GM12878 (cell line): Measurements from ENCODE around the gene TNIP2. TPM values are rescaled to one million over a fixed set of nuclear protein-coding genes. Genes with fewer than 3 reads are reported as not detected.

Experiments
- ATAC-seq: fragments of 200-7000 bp; cut with Tn5 transposase; 3 replicates; pipeline ENCODE4 v1.9.1; 2020; ENCODE audit warnings: mild to moderate bottlenecking, moderate library complexity
- BruUV-seq: library from RNA; stranded (reverse); fragments of 400-500 nt; replicated peaks from 2 replicates; lab custom pipeline; 2021; lab: Mats Ljungman, UMichigan
- CTCF ChIA-PET: fragments of 300-600 bp; sonication (Branson Sonifier 250); formaldehyde crosslinking; extraction: SDS; loops from one replicate; lab custom pipeline; 2021; ENCODE audit warnings: inconsistent platforms; lab: Yijun Ruan, JAX
- POLR2A ChIA-PET: fragments of 350-600 bp; formaldehyde crosslinking; extraction: SDS; loops from one replicate; lab custom pipeline; 2021; ENCODE audit warnings: inconsistent platforms; lab: Charles Lee
- RAD21 ChIA-PET: fragments of 300-600 bp; sonication (Branson Sonifier 250); formaldehyde crosslinking; loops from one replicate; lab custom pipeline; 2023; ENCODE audit warnings: antibody characterized with exemption; ENCODE audit not compliant: unreplicated experiment; lab: Charles Lee
- SMC1A ChIA-PET: fragments of 300-600 bp; sonication (Branson Sonifier 250); formaldehyde crosslinking; loops from one replicate; lab custom pipeline; 2023; ENCODE audit not compliant: unreplicated experiment, uncharacterized antibody; lab: Charles Lee
- DNase-seq: peaks from one replicate; pipeline ENCODE4 v3.0.0-alpha.2; 2011; ENCODE audit warnings: low read depth, low spot score
- FAIRE-seq: peaks from 3 replicates; lab custom pipeline; 2011; peaks lifted over from hg19 to GRCh38; lab: Jason Lieb, UNC
- H2AFZ ChIP-seq: 2 replicates; pipeline ENCODE4 v1.6.0; 2011; ENCODE audit warnings: low read depth, low read length, control low read depth; ENCODE audit not compliant: control insufficient read depth
- H3K27ac ChIP-seq: 2 replicates; pipeline ENCODE4 v1.5.1; 2011; ENCODE audit warnings: control low read depth; ENCODE audit not compliant: control insufficient read depth, insufficient read depth
- H3K27me3 ChIP-seq, 2 experiments: replicated peaks in 1 of 2; 2 replicates each; pipeline versions ENCODE4 v1.6.0 to v1.6.1; 2011; ENCODE audit warnings: low read length in 1 of 2; ENCODE audit not compliant: control insufficient read depth in 2 of 2, insufficient read depth in 2 of 2
- H3K36me3 ChIP-seq, 2 experiments: 2 replicates each; pipeline ENCODE4 v1.5.1; 2011; ENCODE audit warnings: low read length in 1 of 2; ENCODE audit not compliant: control insufficient read depth in 2 of 2, insufficient read depth in 2 of 2
- H3K4me1 ChIP-seq: 2 replicates; pipeline ENCODE4 v1.6.1; 2011; ENCODE audit warnings: mild to moderate bottlenecking, low read length, moderate library complexity, mixed read lengths; ENCODE audit not compliant: control insufficient read depth, insufficient read depth
- H3K4me2 ChIP-seq: 2 replicates; pipeline ENCODE4 v1.6.0; 2011; ENCODE audit warnings: control low read depth; ENCODE audit not compliant: control insufficient read depth, insufficient read depth
- H3K4me3 ChIP-seq: fragments of 200-600 bp; sonication (generic); 2 replicates; pipeline ENCODE4 v1.5.1; 2016
- H3K79me2 ChIP-seq: 2 replicates; pipeline ENCODE4 v1.6.0; 2011; ENCODE audit warnings: low read length; ENCODE audit not compliant: control insufficient read depth, insufficient read depth
- H3K9ac ChIP-seq: 2 replicates; pipeline ENCODE4 v1.8.0; 2011; ENCODE audit warnings: low read length, control low read depth, mixed read lengths; ENCODE audit not compliant: control insufficient read depth, insufficient read depth
- H3K9me3 ChIP-seq: replicated peaks from 3 replicates; pipeline ENCODE4 v1.5.1; 2011; ENCODE audit warnings: mild to moderate bottlenecking, low read length; ENCODE audit not compliant: control insufficient read depth, insufficient read depth
- H4K20me1 ChIP-seq: 2 replicates; pipeline ENCODE4 v1.6.0; 2011; ENCODE audit not compliant: control insufficient read depth, insufficient read depth
- CBFB ChIP-seq: IDR thresholded peaks from 2 replicates; pipeline ENCODE4 v1.6.1; 2016; ENCODE audit warnings: antibody characterized with exemption, low read depth
- KLF5 ChIP-seq: fragments of 450-650 bp; IDR thresholded peaks from 2 replicates; pipeline ENCODE4 v1.6.1; 2014; ENCODE audit warnings: mild to moderate bottlenecking; ENCODE audit not compliant: partially characterized antibody
- NR2C2 ChIP-seq: IDR thresholded peaks from 2 replicates; pipeline ENCODE4 v1.6.1; 2011; ENCODE audit warnings: borderline replicate concordance, low read depth; ENCODE audit not compliant: control insufficient read depth, insufficient read length
- POLR2AphosphoS5 ChIP-seq: IDR thresholded peaks from 2 replicates; pipeline ENCODE4 v1.6.1; 2011; ENCODE audit warnings: mild to moderate bottlenecking, low read length, inconsistent platforms
- RBBP5 ChIP-seq: fragments of 200-600 bp; sonication (generic); conservative IDR thresholded peaks from 2 replicates; pipeline ENCODE4 v1.6.1; 2016
- RELB ChIP-seq: fragments of 450-650 bp; IDR thresholded peaks from 2 replicates; pipeline ENCODE4 v1.6.1; 2017; ENCODE audit warnings: low read depth, mild to moderate bottlenecking, moderate library complexity
- SMC3 ChIP-seq: IDR thresholded peaks from 2 replicates; pipeline ENCODE4 v1.6.1; 2011; ENCODE audit warnings: low read length, improper control_type of control experiment, borderline replicate concordance
- ZNF24 ChIP-seq: fragments of 450-650 bp; IDR thresholded peaks from 2 replicates; pipeline ENCODE4 v1.6.1; 2017; ENCODE audit warnings: antibody characterized with exemption, mild to moderate bottlenecking
- WGBS: methylation state at CpG from one replicate; pipeline ENCODE4 v1.1.6; 2016; ENCODE audit warnings: low lambda C conversion rate; ENCODE audit not compliant: insufficient replicate concordance, insufficient coverage; ENCODE audit errors: missing lambda C conversion rate; 5-methylcytosine and 5-hydroxymethylcytosine counted together
- in situ Hi-C: fragments of 300-500 bp; cut with MboI; formaldehyde crosslinking; loops from 9 replicates; pipeline ENCODE4 v1.14.3; 2018; ENCODE audit warnings: mixed read lengths
- intact Hi-C: fragments of 100-400 bp; cut with micrococcal nuclease; formaldehyde crosslinking; loops from one replicate; pipeline ENCODE4 v1.14.2; 2022; ENCODE audit not compliant: unreplicated experiment
- polyA plus RNA-seq, 11 experiments: library from polyadenylated mRNA; depleted of rRNA in 4 of 11; unstranded in 6 of 11; stranded (reverse) in 5 of 11; fragments of >200 nt; fragmentation: Nextera tagmentation in 4 of 11; fragmentation: Illumina TruSeq in 1 of 11; extraction: Ambion mirVana in 4 of 11; extraction: Trizol in 1 of 11; gene quantifications; 1 replicate in 1 of 11; 2 replicates in 10 of 11; pipeline versions ENCODE4 v1.2.1 to v1.2.3, GENCODE V29; 2011 to 2016; ENCODE audit warnings: inconsistent platforms in 2 of 11, missing spikeins in 2 of 11, low read depth in 1 of 11
- total RNA-seq, 4 experiments: library from RNA; depleted of rRNA in 3 of 4; stranded (reverse); fragments of >200 nt in 3 of 4; fragmentation: Illumina TruSeq in 1 of 4; extraction: Trizol in 1 of 4; gene quantifications; 2 replicates each; pipeline versions ENCODE4 v1.2.1 to v1.2.3, GENCODE V29; 2013 to 2021
- TF ChIP-seq, protein P1 (sequence below): fragments of 450-650 bp; IDR thresholded peaks from 2 replicates; pipeline ENCODE4 v1.6.1; 2017; ENCODE audit warnings: borderline replicate concordance
- TF ChIP-seq, protein P2 (sequence below), 3 experiments: IDR thresholded peaks in 2 of 3; conservative IDR thresholded peaks in 1 of 3; 2 replicates each; pipeline ENCODE4 v1.5.1; 2011; ENCODE audit warnings: low read depth in 3 of 3, low read length in 3 of 3, mild to moderate bottlenecking in 3 of 3, control low read depth in 2 of 3, moderate library complexity in 2 of 3, inconsistent platforms in 1 of 3, mixed read lengths in 1 of 3; ENCODE audit not compliant: control insufficient read depth in 2 of 3, insufficient read depth in 1 of 3; ENCODE audit errors: extremely low read depth in 1 of 3
- TF ChIP-seq, protein P3 (sequence below): fragments of 450-650 bp; IDR thresholded peaks from 2 replicates; pipeline ENCODE4 v1.6.1; 2017; ENCODE audit warnings: mild to moderate bottlenecking

Gene TNIP2
- total and polyA plus RNA-seq, 10 of the 15 experiments (the other 5 are each of a cell fraction or from before 2014, with no cell fraction given): 1.4 to 64.9 (median 45.5) TPM

- WGBS: 3% methylated on average over 9 of the region's 9 CpGs
- TF ChIP-seq, protein P1, sequence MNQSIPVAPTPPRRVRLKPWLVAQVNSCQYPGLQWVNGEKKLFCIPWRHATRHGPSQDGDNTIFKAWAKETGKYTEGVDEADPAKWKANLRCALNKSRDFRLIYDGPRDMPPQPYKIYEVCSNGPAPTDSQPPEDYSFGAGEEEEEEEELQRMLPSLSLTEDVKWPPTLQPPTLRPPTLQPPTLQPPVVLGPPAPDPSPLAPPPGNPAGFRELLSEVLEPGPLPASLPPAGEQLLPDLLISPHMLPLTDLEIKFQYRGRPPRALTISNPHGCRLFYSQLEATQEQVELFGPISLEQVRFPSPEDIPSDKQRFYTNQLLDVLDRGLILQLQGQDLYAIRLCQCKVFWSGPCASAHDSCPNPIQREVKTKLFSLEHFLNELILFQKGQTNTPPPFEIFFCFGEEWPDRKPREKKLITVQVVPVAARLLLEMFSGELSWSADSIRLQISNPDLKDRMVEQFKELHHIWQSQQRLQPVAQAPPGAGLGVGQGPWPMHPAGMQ: no peak
- TF ChIP-seq, protein P2, sequence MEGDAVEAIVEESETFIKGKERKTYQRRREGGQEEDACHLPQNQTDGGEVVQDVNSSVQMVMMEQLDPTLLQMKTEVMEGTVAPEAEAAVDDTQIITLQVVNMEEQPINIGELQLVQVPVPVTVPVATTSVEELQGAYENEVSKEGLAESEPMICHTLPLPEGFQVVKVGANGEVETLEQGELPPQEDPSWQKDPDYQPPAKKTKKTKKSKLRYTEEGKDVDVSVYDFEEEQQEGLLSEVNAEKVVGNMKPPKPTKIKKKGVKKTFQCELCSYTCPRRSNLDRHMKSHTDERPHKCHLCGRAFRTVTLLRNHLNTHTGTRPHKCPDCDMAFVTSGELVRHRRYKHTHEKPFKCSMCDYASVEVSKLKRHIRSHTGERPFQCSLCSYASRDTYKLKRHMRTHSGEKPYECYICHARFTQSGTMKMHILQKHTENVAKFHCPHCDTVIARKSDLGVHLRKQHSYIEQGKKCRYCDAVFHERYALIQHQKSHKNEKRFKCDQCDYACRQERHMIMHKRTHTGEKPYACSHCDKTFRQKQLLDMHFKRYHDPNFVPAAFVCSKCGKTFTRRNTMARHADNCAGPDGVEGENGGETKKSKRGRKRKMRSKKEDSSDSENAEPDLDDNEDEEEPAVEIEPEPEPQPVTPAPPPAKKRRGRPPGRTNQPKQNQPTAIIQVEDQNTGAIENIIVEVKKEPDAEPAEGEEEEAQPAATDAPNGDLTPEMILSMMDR (IDR thresholded peaks at IDR 0.05 in 2 of 3, conservative IDR thresholded peaks at IDR 0.05 in 1 of 3; ENCODE audit: control insufficient read depth in 2 of 3, extremely low read depth in 1 of 3, insufficient read depth in 1 of 3, low read depth in 3 of 3, low read length in 3 of 3): peak; percentile 36 to 46 (median 43); a peak in 4 of 6 replicates
- TF ChIP-seq, protein P3, sequence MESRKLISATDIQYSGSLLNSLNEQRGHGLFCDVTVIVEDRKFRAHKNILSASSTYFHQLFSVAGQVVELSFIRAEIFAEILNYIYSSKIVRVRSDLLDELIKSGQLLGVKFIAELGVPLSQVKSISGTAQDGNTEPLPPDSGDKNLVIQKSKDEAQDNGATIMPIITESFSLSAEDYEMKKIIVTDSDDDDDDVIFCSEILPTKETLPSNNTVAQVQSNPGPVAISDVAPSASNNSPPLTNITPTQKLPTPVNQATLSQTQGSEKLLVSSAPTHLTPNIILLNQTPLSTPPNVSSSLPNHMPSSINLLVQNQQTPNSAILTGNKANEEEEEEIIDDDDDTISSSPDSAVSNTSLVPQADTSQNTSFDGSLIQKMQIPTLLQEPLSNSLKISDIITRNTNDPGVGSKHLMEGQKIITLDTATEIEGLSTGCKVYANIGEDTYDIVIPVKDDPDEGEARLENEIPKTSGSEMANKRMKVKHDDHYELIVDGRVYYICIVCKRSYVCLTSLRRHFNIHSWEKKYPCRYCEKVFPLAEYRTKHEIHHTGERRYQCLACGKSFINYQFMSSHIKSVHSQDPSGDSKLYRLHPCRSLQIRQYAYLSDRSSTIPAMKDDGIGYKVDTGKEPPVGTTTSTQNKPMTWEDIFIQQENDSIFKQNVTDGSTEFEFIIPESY: no peak
- no peak for TF ChIP-seq RELB
- no peak for TF ChIP-seq NR2C2
- no peak for TF ChIP-seq CBFB
- no peak for TF ChIP-seq ZNF24
- TF ChIP-seq KLF5: no peak
- peak; percentile 37; the same call in 1 of the 2 replicates for TF ChIP-seq SMC3
- TF ChIP-seq POLR2AphosphoS5: no peak
- TF ChIP-seq RBBP5: no peak
Measured at GRCh38 chr4:2712261-2712842, 43.8 kb downstream of the TNIP2 start.

More at GRCh38 chr4:2712261-2712842, 43.8 kb downstream of the TNIP2 start:
- no TSS peak for BruUV-seq
- CTCF ChIA-PET: interaction anchor here (0.9 to 1.2 kb wide), 3 partner anchors 16 to 154 kb away, joined by 3 to 7 read pairs (median 5); no protein-coding TSS in a partner anchor
- SMC1A ChIA-PET: interaction anchor here (1.9 kb wide), 1 partner anchor 16 kb away, joined by 7 read pairs; no protein-coding TSS in a partner anchor
- ATAC-seq (peak; percentile 81), FAIRE-seq (peak; percentile 81), DNase-seq (no peak)
- intact Hi-C loops (loop anchor here (5.0 kb wide), 1 partner anchor 35 kb away; no protein-coding TSS in a partner anchor), in situ Hi-C loops (no loop called here)
- Histone ChIP-seq H4K20me1 (no peaks in the 10 kb centered on the region), H3K36me3 (peaks cover 2 to 3% of the 10 kb centered on the region in 2 experiments; a peak in 3 of 4 replicates), H3K27ac (peak overlapping the region; percentile 70; the same call in 1 of the 2 replicates), H3K4me2 (peak overlapping the region; percentile 59), H3K9ac (no peak overlapping the region), H3K27me3 (no peaks in the 10 kb centered on the region), H3K79me2 (no peaks in the 10 kb centered on the region; the same call in 1 of the 2 replicates), H2AFZ (no peak overlapping the region; the same call in none of the 2 replicates), H3K4me3 (no peak overlapping the region), H3K4me1 (peaks cover 20% of the 10 kb centered on the region), H3K9me3 (no peaks in the 10 kb centered on the region)
- POLR2A ChIA-PET: interaction anchor here (0.6 to 0.7 kb wide), 3 partner anchors 19 to 343 kb away, joined by 3 to 4 read pairs (median 3); no protein-coding TSS in a partner anchor
- RAD21 ChIA-PET: interaction anchor here (0.6 kb wide), 1 partner anchor 16 kb away, joined by 3 read pairs; no protein-coding TSS in a partner anchor
